Coronary artery (tissue), 2 donors: ENCODE data around the gene ZFP62.

ENCODE experiments used
- DNase-seq: peaks from one replicate; pipeline ENCODE4 v3.0.0-alpha.2; 2017; ENCODE audit warnings: low spot score
- H3K27ac ChIP-seq, 2 donors: fragments of 200-600 bp; sonication (generic); one replicate each; pipeline ENCODE4 v1.5.1; 2016 to 2019
- H3K4me3 ChIP-seq: fragments of 200-600 bp; sonication (generic); 2 replicates; pipeline ENCODE4 v1.5.1; 2016; ENCODE audit warnings: mild to moderate bottlenecking, moderate library complexity
- TF ChIP-seq, protein P1 (sequence below): fragments of 200-600 bp; sonication (generic); IDR thresholded peaks from one replicate; pipeline ENCODE4 v1.5.1; 2019; ENCODE audit warnings: antibody characterized with exemption

ZFP62 gene

DNA sequence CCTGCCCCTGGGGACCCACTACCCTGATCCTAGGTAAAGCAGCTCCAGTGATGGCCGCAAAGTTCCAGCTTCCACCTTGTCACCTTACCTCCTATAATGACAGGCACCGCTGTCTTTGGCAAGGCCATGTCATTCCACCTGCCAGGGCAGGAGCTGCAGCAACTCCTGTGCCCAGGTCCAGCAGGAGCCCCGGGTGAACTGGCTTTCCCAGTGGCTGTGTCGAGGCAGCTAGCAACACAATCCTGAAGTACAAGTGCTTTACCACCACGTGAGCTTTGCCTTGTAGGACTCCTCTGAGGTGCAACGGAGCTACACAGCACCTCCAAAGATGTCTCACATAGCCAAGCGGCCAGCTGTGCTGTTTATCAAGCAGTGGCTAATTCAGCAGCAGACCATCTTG lies 37.7 kb downstream of the ZFP62 start:
- TF ChIP-seq, protein P1, sequence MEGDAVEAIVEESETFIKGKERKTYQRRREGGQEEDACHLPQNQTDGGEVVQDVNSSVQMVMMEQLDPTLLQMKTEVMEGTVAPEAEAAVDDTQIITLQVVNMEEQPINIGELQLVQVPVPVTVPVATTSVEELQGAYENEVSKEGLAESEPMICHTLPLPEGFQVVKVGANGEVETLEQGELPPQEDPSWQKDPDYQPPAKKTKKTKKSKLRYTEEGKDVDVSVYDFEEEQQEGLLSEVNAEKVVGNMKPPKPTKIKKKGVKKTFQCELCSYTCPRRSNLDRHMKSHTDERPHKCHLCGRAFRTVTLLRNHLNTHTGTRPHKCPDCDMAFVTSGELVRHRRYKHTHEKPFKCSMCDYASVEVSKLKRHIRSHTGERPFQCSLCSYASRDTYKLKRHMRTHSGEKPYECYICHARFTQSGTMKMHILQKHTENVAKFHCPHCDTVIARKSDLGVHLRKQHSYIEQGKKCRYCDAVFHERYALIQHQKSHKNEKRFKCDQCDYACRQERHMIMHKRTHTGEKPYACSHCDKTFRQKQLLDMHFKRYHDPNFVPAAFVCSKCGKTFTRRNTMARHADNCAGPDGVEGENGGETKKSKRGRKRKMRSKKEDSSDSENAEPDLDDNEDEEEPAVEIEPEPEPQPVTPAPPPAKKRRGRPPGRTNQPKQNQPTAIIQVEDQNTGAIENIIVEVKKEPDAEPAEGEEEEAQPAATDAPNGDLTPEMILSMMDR = no peak
- Histone ChIP-seq H3K27ac (no peak overlapping the region), H3K4me3 (no peak overlapping the region)
- DNase-seq = no peak

DNA sequence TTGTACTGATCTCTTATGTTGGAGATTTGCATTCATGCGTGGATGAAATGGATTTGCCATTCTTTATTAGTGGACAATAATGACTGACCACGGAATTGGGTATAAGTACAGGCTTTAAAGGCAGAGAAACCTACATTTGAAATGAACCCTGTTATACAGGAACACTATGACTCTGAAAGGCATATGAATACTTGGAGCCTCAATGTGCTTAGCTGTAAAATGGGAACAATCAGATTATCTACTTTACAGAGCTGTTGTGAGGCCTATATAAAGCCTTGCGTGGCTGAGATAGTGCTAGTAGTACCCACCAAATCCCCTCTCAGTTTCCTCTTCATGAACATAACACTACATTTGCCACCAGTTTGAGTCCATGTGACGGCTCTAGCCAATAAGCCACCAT lies 39.5 kb downstream of the ZFP62 start:
- peak overlapping the region; percentile 34 to 87 for H3K27ac ChIP-seq
- TF ChIP-seq, protein P1 = no peak
- H3K4me3 ChIP-seq = no peak overlapping the region
- DNase-seq = no peak

DNA sequence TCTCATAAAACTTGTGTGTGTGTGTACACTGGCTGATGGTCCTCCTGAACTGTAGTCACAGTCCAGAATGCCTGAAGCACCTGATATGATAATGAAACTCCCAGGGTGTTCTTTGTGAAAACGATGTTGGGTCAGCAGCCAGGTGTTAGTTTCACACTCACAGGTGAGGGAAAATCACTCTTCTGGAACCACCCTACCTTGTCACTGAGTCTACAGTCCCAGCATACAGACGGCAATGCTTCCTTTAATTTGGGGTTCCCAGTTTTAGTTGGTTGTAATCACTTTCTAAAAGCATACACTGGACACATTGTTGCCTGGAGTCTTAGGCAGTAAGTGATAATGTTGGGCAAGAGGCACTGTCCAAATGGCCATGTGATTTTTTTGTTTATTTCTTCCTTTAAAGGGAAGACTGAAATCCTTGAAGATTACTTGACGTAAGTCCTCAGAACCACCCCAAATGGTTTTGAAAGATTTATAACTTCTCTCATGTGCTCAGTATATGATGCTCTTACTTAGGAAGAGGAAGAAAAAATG lies 40.2 kb downstream of the ZFP62 start:
- TF ChIP-seq, protein P1 = no peak

DNA sequence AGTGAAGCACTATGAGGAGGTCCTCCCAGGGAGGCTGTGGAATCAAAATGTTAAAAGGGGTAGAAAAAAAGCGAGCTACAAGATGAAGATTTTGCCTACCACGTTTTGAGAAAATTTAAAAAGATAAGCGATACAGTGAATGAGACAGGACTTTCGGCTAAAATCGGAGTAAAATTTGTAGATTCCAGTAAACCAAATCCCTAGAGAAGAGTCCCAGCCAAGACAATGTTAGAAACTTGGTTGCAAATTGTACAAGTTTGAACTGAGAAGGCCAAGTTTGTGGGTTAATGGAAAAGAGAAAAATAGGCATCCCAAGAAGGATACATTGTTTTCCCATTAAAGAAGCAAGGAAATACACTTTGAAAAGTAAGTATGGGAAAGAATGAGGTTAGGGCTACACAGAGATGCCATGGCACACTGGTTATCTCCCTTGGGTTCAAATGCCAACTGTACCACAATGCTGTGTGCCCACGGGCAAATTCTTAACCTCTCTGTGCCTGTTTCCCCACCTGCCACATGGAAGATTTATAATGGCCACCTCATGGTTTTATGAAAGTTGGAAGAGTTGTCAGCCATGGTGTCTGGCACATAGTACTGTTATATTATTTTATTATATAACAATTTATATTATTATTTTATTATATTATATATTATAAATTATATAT lies 42.3 kb downstream of the ZFP62 start:
- peak overlapping the region in 1 of 2 donors; percentile 74 for H3K27ac ChIP-seq

More for the DNA sequence above, 40.2 kb downstream of the ZFP62 start:
- Histone ChIP-seq H3K27ac (peak overlapping the region; percentile 39 to 87), H3K4me3 (peak overlapping the region; percentile 16)
- DNase-seq = no peak

DNA sequence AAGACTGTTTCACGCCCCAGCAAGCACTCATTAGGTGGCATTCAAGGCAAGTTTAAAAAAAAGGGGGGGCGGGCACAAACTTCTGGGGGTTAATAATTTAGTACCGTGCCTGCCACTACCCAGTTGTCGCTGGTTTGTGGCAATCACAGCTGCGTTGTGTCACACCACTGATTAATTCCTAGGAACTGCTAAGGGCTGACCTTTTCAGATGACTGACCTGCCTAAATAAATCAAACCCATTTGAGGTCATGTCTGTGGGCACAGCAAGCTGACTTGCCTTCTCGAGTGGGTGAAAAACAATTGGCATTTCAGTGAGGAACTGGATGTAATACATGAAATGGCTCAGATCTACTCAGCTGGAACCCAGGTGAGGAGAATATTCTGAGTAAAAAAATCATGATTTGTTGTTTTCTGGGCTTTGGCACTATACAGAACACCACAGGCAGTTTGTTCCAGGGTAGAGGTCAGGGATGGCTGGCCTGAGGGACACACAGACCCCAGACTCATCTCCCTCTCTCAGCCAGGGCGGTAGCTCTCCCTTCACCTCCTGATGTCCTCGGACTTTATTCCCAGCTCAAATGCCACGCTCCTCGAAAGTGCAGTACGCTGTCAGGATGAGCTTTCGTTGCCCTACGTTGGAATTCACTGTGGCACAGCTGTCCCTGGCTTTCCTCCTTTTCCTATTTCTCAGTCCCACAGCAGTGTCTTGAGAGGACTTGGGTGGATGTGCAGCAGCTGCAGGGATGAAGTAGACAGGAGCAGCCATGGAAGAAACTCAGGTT lies 43.0 kb downstream of the ZFP62 start:
- TF ChIP-seq, protein P1 = no peak
- Histone ChIP-seq H3K27ac (peak overlapping the region in 1 of 2 donors; percentile 74), H3K4me3 (no peak overlapping the region)
- no peak for DNase-seq

More for the DNA sequence above, 42.3 kb downstream of the ZFP62 start:
- H3K4me3 ChIP-seq = no peak overlapping the region
- no peak for DNase-seq
- TF ChIP-seq, protein P1 = no peak

DNA sequence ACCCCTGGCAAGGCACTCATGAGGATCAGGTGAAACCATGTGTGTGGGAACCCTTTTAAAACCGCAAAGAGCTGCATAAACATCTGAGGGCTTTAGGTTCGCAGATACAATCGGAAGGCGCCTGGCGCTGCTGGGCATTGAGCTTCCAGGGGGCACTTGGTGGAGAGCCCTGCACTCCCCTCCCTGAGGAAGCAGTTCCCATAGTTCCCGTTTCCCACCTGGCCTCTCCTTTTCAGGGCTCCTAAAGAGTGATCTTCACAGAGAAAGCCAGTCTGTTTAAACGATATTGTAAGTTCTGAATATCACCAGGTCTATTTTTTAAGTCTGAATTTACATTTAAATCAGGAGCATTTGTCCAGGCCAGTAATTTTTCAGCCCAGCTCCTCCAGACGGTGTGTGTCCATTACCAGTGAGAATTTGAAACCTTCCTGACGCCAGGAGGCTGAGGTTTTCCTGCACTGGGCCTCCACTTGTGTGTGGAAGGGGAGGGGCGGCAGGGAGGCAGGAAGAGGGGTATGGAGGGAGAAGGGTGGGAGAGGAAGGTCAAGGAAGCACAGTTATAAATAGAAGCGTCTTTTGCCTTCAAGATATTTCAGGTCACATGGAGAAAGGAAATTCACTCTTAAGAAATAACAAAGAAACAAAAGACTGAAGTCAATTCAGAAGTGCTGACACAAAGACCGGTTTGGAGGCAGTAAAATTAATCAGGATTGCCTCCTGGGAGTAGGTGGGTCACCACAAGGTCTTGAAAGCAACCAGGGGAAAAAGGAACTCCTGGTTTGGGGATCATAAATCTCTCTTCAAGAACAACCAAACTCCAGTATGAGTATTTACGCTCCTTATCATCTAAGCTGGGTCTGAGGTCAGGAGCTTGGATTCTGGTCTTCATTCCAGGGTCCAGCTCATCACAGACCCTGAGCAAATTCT lies 44.2 kb downstream of the ZFP62 start:
- TF ChIP-seq, protein P1 = no peak
- Histone ChIP-seq H3K4me3 (no peak overlapping the region), H3K27ac (peak overlapping the region; percentile 28 to 74)
- DNase-seq = no peak
